A549 (cell line): ENCODE measurements around the gene DET1.

ENCODE experiments used
- CHD2 ChIP-seq: fragments of 150-350 bp; IDR thresholded peaks from 2 replicates; pipeline ENCODE4 v1.6.1; 2014; ENCODE audit warnings: low read length; ENCODE audit not compliant: partially characterized antibody
- CTCF ChIP-seq: fragments of >200 bp; sonication (Bioruptor Twin); formaldehyde crosslinking; IDR thresholded peaks from 3 replicates; pipeline ENCODE4 v1.5.1; 2016
- GATA3 ChIP-seq: IDR thresholded peaks from 2 replicates; pipeline ENCODE4 v1.6.1; 2012; ENCODE audit warnings: borderline replicate concordance
- MYC ChIP-seq: IDR thresholded peaks from 2 replicates; pipeline ENCODE4 v1.6.1; 2012; ENCODE audit warnings: mild to moderate bottlenecking, inconsistent platforms, low read length, improper control_type of control experiment, borderline replicate concordance
- REST ChIP-seq: fragments of 200-600 bp; sonication (generic); IDR thresholded peaks from 2 replicates; pipeline ENCODE4 v1.6.1; 2016; ENCODE audit warnings: antibody characterized with exemption, mild to moderate bottlenecking, moderate library complexity
- SMC3 ChIP-seq: fragments of >200 bp; sonication (Bioruptor Twin); formaldehyde crosslinking; IDR thresholded peaks from 3 replicates; pipeline ENCODE4 v1.6.1; 2018; ENCODE audit warnings: inconsistent platforms

GRCh38 chr15:88472225-88472624 is 74.3 kb downstream of the DET1 start:
- no peak for TF ChIP-seq CTCF
- no peak for TF ChIP-seq SMC3
- no peak for TF ChIP-seq REST
- no peak for TF ChIP-seq GATA3
- TF ChIP-seq CHD2, result no peak
- TF ChIP-seq MYC, result no peak
